Measurements from ENCODE around the gene TCF23. TPM values are rescaled to one million over a fixed set of nuclear protein-coding genes. Genes with fewer than 3 reads are reported as not detected.
"Not testable (repeated sequence)": the region's sequence is repeated elsewhere in the genome, so short reads cannot be mapped to it uniquely, and the experiment has no call there.

Gene TCF23
- total RNA-seq, 4 donors from 2014 or later, result not detected

GRCh38 chr2:27185331-27186026 is 36.7 kb downstream of the TCF23 start:
- DNase-seq (ENCODE audit: low spot score in 2 of 2), result peak; percentile 66 to 89
- 39 to 42% methylated on average over 6 of the region's 6 CpGs for WGBS, 2 donors
- TF ChIP-seq CTCF (IDR thresholded peaks at IDR 0.05) (no peak), POLR2A (IDR thresholded peaks at IDR 0.05) (no peak)
- intact Hi-C loops (cut with DNase I; ENCODE audit: low total_unique reads), result no loop called here
- H3K4me3 ChIP-seq (ENCODE audit: low read depth, poor library complexity, severe bottlenecking), result no peak overlapping the region

- no peak overlapping the region for H3K4me3 ChIP-seq (ENCODE audit: low read depth, poor library complexity, severe bottlenecking)
- WGBS, 2 donors, result 63 to 65% methylated on average over 6 of the region's 6 CpGs
- DNase-seq (ENCODE audit: low spot score in 2 of 2), result no peak
- no peak for TF ChIP-seq CTCF (IDR thresholded peaks at IDR 0.05)
- TF ChIP-seq POLR2A (IDR thresholded peaks at IDR 0.05), result no peak
- intact Hi-C loops (cut with DNase I; ENCODE audit: low total_unique reads), result no loop called here
These were observed 38.0 kb downstream of the TCF23 start for GRCh38 chr2:27186613-27187345.

- DNase-seq (ENCODE audit: low spot score in 2 of 2), result no peak
- intact Hi-C loops (cut with DNase I; ENCODE audit: low total_unique reads), result no loop called here
- H3K4me3 ChIP-seq (ENCODE audit: low read depth, poor library complexity, severe bottlenecking), result no peak overlapping the region
- no peak for TF ChIP-seq POLR2A (IDR thresholded peaks at IDR 0.05)
- 92 to 94% methylated on average over 8 of the region's 8 CpGs for whole genome bisulfite sequencing, 2 donors
These were observed 41.2 kb downstream of the TCF23 start for GRCh38 chr2:27189989-27190388.

GRCh38 chr2:27191070-27191829 is 42.4 kb downstream of the TCF23 start:
- TF ChIP-seq POLR2A (IDR thresholded peaks at IDR 0.05) (no peak), CTCF (IDR thresholded peaks at IDR 0.05) (no peak)
- WGBS, 2 donors, result 43 to 51% methylated on average over 8 of the region's 8 CpGs
- no peak overlapping the region for H3K4me3 ChIP-seq (ENCODE audit: low read depth, poor library complexity, severe bottlenecking)
- intact Hi-C loops (cut with DNase I; ENCODE audit: low total_unique reads), result no loop called here
- peak in 1 of 2 donors; percentile 53 for DNase-seq (ENCODE audit: low spot score in 2 of 2)

DNA sequence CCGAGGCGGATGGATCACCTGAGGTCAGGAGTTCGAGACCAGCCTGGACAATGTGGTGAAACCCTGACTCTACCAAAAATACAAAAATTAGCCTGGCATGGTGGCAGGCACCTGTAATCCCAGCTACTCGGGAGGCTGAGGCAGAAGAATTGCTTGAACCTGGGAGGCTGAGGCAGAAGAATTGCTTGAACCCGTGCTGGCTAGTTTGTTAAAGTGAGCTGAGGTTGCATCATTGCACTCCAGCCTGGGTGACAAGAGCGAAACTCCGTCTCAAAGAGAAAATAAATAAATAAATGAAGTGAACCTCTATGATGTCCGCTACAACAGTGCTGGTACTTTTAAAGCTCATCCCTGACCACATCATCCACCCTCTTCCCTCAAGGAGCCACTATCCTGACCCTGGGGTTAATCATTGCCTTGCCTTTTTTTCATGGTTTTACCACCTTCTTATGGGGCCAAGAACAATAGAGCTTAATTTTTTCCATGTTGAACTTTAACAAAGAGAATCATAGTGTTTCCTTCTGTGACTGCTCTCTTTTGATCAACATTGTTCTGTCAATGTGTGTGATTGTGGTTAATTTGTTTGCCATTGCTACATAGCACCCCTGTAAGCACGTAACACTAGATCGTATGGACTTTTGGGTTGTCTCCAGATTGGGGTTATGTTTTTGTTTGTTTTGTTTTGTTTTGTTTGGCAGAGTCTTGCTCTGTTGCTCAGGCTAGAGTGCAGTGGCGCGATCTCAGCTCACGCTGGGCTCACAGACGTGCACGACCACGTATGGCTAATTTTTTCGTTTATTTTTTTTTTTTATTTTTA is 45.9 kb downstream of the TCF23 start:
- 73 to 77% methylated on average over 17 of the region's 17 CpGs for WGBS, 2 donors

DNA sequence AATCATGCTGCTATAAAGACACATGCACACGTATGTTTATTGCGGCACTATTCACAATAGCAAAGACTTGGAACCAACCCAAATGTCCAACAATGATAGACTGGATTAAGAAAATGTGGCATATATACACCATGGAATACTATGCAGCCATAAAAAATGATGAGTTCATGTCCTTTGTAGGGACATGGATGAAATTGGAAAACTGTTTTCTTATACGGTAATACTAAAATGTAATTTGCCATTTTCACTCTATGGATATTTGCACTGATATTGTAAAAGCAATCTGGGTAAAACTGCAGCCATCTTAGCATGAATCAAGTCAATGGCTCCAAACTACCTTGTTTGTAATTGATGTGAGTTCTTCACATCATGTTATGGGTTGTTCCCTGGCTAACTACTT is 47.0 kb downstream of the TCF23 start:
- H3K4me3 ChIP-seq (ENCODE audit: low read depth, poor library complexity, severe bottlenecking); DNase-seq (ENCODE audit: low spot score in 2 of 2); intact Hi-C loops (cut with DNase I; ENCODE audit: low total_unique reads): not testable (repeated sequence)
- WGBS, 2 donors, result 82 to 97% methylated on average over 1 to 3 of the region's 3 CpGs

More for the DNA sequence above, 45.9 kb downstream of the TCF23 start:
- TF ChIP-seq POLR2A (IDR thresholded peaks at IDR 0.05) (no peak), CTCF (IDR thresholded peaks at IDR 0.05) (no peak)
- H3K4me3 ChIP-seq (ENCODE audit: low read depth, poor library complexity, severe bottlenecking), result no peak overlapping the region
- intact Hi-C loops (cut with DNase I; ENCODE audit: low total_unique reads), result no loop called here
- no peak for DNase-seq (ENCODE audit: low spot score in 2 of 2)

GRCh38 chr2:27198068-27198467 is 49.3 kb downstream of the TCF23 start:
- DNase-seq (ENCODE audit: low spot score in 2 of 2); H3K4me3 ChIP-seq (ENCODE audit: low read depth, poor library complexity, severe bottlenecking); intact Hi-C loops (cut with DNase I; ENCODE audit: low total_unique reads): not testable (repeated sequence)
- WGBS, 2 donors, result 90 to 97% methylated on average over 3 of the region's 3 CpGs

All from lower leg skin (tissue), 4 donors.